OCI-LY7 (cell line): ENCODE results near the gene ANKS4B.

Experiments
- EZH2phosphoT487 ChIP-seq: fragments of 200-600 bp; sonication (generic); IDR thresholded peaks from 2 replicates; pipeline ENCODE4 v1.6.1; 2018; ENCODE audit warnings: low read depth, borderline replicate concordance, mild to moderate bottlenecking, mixed run types, antibody characterized with exemption, low read length, moderate library complexity, mixed read lengths
- TF ChIP-seq, protein P1 (sequence below): fragments of 200-600 bp; sonication (generic); conservative IDR thresholded peaks from 2 replicates; pipeline ENCODE4 v1.5.1; 2014; ENCODE audit warnings: mild to moderate bottlenecking, antibody characterized with exemption, low read length, moderate library complexity, mixed read lengths

DNA sequence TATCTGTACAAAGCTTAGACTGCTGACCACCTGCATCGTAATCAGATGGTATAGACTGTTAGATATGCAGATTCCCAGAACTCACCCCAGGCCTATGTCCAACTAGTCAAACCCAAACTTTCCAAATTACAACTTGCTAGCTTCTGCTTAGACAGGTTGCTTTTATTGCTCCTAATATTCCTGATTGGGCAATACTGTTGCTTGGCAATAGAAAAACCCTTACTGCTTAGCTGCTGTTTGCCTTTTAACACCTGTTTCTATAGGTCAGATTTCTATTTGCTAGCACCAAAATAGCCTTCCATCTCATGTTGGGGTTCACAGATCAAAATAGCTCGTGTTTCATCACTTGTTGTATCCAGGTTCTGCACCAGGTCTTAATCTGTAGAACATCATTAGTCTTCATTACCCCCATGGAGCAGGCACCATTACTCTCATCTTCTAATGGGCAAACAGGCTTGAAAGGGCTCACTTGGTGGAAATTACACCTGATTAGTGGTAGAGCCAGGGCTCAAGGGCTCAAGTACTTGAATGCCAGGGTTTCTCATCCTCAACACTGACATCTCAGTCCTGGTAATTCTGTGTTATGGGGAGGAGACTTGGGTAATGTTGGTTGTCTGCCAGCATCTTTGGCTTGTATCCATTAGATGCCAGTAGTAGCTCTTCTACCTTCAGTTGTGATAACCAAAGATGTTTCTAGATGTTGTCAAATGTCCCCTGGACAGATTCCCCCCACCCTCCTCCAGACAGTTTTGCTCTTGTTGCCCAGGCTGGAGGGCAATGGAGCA lies 24.9 kb upstream of the ANKS4B start:
- TF ChIP-seq, protein P1, sequence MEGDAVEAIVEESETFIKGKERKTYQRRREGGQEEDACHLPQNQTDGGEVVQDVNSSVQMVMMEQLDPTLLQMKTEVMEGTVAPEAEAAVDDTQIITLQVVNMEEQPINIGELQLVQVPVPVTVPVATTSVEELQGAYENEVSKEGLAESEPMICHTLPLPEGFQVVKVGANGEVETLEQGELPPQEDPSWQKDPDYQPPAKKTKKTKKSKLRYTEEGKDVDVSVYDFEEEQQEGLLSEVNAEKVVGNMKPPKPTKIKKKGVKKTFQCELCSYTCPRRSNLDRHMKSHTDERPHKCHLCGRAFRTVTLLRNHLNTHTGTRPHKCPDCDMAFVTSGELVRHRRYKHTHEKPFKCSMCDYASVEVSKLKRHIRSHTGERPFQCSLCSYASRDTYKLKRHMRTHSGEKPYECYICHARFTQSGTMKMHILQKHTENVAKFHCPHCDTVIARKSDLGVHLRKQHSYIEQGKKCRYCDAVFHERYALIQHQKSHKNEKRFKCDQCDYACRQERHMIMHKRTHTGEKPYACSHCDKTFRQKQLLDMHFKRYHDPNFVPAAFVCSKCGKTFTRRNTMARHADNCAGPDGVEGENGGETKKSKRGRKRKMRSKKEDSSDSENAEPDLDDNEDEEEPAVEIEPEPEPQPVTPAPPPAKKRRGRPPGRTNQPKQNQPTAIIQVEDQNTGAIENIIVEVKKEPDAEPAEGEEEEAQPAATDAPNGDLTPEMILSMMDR = no peak
- no peak for TF ChIP-seq EZH2phosphoT487
